Stimulated activated CD4-positive, alpha-beta T cell treated with anti-CD3 and anti-CD28 coated beads, Interleukin-4, amount 100 ng/mL, for 48 hours (primary cell): ENCODE measurements around the gene DCC.

Experiments
- DNase-seq, 2 donors: peaks; one replicate each; pipeline ENCODE4 v3.0.0-alpha.2; 2020; ENCODE audit warnings: low read depth in 2 of 2

Gene DCC

DNA sequence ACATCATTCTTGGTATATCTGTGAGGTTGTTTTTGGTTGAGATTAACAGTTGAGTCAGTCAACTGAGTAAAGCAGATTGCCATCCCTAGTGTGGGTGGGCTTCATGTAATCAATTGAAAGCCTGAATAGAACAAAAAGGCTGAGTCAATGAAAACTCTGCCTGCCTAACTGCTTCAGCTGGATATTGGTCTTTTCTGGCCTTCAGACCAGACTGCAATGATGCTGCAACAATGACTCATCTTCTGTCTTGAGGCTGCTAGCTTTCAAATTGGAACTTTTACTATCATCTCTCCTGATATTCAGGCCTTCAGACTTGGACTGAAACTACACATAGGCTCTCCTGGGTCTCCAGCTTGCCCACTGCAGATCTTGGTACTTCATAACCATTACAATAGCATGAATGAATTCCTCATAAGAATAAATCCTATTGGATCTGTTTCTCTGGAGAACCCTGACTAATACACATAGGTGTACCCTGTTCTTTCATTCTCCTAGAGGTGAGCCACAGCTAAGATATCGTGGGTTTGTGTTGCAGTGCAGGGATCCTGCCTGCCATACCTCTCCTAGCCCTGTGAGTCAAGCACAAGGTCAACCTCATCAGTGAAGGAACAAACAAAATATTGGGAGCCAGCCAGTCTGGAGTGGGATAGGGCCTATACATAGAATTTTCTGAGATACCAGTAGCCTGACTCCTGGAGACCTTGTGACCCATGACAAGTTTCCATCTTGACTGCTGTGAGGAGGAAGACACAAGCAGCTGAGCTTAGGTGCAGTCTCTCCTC lies 473.8 kb downstream of the DCC start:
- DNase-seq = no peak

DNA sequence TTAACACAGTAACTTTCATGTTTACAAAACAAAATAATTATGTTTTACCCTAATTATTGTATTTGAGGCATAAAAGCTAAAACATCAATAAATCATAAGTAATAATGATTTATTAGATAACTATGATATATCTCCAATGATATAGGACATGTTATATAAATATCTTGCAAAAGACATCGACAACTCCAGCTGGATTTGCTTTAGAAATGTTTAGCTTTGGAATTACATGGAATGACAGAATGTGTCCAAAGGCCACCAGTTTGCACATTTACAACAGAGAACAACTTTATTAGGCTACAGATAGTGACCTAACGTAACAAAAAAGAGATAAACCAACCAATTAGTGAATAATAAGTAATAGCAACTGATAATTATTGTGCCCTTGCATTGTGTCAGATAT lies 475.7 kb downstream of the DCC start:
- no peak for DNase-seq

DNA sequence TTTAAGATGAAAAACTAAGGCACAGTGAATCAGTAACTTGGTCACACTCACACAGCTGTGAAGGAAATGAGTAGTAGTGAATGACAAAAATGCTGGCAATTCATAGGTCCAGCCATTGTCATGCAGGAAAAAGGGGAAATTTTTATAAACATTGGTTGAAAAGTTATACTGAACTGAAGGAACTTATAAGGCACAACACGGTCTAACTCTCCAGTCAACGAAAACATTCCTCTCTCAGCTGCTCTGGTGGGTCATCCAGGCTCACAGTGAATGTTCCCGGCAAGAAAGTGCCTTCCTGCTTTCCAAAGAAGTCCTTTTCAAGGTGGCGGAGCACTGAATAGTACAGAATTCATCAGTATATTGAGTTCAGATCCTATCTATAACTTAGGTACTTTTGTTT lies 476.1 kb downstream of the DCC start:
- no peak for DNase-seq

GRCh38 chr18:52822160-52822559 lies 482.2 kb downstream of the DCC start:
- DNase-seq = no peak

GRCh38 chr18:52824126-52824525 lies 484.1 kb downstream of the DCC start:
- no peak for DNase-seq

DNA sequence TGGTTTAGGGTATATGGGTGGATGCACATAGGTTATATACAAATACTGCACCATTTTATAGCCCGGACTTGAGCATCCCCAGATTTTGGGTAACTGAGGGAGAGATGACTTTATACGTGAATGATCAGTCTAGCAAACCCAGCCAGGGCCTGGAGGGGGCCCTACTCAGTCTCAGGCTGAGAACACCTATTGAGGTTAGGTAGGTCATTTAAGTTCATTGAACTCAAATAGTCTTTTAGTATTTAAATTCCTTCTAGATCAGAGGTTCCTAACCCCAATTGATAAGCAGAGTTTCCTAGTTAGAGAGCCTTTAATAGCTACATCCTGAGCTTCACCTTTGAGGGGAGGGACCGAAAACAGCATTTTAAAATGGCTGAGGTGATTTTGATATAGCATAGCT lies 487.0 kb downstream of the DCC start:
- no peak for DNase-seq

DNA sequence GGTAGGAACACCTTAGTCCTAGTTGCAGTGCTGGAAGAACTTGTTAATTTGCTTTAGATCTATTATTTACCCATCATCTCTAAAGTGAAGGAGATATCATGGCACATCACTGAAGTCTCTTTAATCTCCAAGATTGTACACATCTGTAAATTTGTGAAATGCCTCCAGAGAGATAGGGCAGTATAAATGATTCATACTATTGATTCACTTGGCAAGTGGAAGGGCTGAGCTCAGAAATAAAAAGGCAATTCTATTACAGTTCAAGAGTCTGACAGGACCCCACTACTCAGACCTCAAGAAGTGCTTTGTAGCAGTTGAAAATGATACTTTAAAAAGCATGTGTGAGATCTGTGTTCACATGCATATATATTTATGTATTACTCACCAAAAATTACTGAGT lies 489.3 kb downstream of the DCC start:
- DNase-seq = no peak

- DNase-seq = no peak
These were observed 489.9 kb downstream of the DCC start for GRCh38 chr18:52829876-52830405.

DNA sequence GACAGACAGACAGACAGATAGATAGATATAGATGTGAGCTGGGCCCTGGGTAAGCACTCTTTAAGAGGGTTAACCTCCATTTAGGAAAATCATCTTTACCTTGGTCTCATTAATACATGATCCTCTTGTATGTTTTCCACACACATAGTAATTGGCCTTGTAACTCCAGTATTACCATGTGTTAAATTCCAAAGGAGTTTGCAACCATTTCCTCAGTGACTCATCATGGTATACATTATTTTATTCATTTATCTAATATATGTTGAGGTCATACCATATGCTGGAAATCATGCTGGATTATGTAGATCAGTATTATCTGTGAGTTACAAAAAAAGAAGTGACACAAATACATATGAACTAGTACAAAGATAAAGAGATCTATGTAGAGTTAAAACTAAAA lies 504.3 kb downstream of the DCC start:
- no peak for DNase-seq

DNA sequence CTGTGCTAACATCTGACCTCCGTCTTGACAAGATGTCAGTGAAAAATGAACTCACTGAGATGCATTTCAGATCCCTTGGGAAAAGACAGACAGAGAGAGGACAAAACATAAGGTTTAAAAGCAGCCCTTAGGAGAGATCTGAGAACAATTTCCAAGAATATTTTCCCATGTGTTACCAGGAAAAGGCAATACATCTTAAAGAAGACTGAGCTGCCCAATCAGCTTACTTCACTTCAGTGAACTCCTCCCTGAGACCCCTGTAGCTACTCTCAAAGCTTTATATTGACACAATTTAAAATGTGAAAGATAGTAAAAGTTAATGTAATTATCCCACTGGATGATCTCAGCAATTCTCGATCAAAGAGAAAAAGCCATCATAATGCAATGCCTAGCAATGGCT lies 505.0 kb downstream of the DCC start:
- DNase-seq = no peak

DNA sequence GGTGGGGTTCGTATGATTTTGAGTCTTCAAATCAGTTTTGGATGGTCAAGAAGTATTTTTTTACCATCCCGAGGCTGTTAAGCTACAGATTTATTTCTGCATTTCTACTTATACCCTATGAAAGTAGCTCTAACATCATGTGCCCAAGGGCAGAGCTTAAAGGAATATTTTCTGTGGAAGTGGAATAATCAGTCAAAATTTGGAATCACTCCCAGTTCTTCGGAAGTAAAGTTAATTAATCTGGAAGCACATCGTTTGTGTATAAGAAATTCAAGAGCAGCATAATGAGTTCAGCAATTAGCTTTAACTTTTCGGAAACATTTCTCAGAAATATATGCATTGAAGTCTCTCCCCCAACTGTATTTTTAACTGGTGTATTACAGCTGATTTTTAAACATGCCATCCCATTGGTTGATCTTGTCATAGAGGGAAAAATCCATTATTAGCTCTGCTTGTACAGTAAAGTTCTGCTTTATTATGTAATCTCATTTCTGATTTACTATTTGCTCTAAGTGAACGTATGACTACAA lies 510.1 kb downstream of the DCC start:
- DNase-seq = no peak

- DNase-seq = no peak
These were observed 521.6 kb downstream of the DCC start for GRCh38 chr18:52861558-52861957.

DNA sequence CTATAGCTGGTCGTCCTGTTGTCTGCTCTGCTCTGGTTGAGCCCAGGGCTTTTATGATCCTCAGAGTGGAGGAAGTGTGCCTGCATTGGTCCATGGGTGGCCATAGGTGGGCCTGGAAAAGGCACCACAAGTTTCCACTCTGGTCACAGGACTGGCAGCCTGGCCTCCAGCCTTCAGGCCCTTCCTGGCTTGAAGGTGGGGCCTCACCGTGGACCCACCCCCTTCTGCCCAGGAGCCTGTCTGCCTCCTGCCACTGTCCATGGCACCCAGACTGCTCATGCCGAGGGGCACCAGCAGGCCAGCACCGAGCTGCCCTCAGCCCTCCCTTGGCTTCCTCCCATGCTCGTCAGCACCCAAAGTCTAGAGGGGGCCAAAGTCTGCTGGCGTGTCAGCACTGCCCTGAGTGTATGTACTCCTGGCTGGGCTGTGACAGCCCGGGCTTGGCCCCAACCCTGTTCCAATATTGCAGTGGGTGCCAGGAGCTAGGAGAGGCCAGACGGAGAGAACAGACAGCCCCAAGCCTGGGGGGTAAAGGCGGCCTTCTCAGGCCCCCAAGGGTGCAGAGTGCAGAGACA lies 529.4 kb downstream of the DCC start:
- no peak for DNase-seq

GRCh38 chr18:52869942-52870907 lies 530.2 kb downstream of the DCC start:
- DNase-seq = no peak

GRCh38 chr18:52874774-52875173 lies 534.8 kb downstream of the DCC start:
- DNase-seq = no peak

- DNase-seq = no peak
These were observed 535.7 kb downstream of the DCC start for GRCh38 chr18:52875725-52876124.

- no peak for DNase-seq
These were observed 548.0 kb downstream of the DCC start for GRCh38 chr18:52888014-52888413.

DNA sequence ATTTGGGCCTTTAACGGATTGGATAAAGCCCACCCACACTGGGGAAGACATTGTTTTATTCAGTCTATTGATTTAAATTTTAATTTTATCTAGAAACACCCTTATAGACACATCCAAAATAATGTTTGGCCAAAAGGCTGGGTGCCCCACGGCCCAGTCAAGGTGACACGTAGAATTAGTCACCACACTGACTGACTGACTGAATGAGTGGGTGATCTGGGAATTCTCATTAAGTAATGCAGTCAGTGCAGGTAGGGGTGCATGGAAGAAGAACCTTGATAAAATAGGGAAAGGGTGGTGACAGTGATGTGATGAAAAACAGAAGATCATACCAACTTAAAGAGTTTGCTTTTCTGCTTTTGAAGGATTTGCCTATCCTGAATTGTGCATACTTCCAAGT lies 554.8 kb downstream of the DCC start:
- no peak for DNase-seq

- no peak for DNase-seq
These were observed 557.9 kb downstream of the DCC start for GRCh38 chr18:52897611-52898484.

- no peak for DNase-seq
These were observed 558.6 kb downstream of the DCC start for GRCh38 chr18:52898485-52899058.

- DNase-seq = no peak
These were observed 562.2 kb downstream of the DCC start for GRCh38 chr18:52902188-52902587.
